Peyer's patch (tissue), 4 donors: ENCODE data around the gene XPA. TPM values are rescaled to one million over a fixed set of nuclear protein-coding genes. Genes with fewer than 3 reads are reported as not detected.

Experiments used
- DNase-seq, 3 donors: peaks; one replicate each; pipeline ENCODE4 v3.0.0-alpha.2; 2017 to 2019
- H3K27ac ChIP-seq, 4 donors: fragments of 200-600 bp; sonication (generic); one replicate each; pipeline ENCODE4 v1.5.1; 2016 to 2019
- H3K27me3 ChIP-seq, 2 donors: fragments of 200-600 bp; sonication (generic); one replicate each; pipeline ENCODE4 v1.5.1; 2019
- H3K36me3 ChIP-seq, 3 donors: fragments of 200-600 bp; sonication (generic); one replicate each; pipeline ENCODE4 v1.5.1; 2016 to 2019
- H3K4me1 ChIP-seq, 4 donors: fragments of 200-600 bp; sonication (generic); one replicate each; pipeline ENCODE4 v1.5.1; 2016 to 2019
- H3K4me3 ChIP-seq, 4 donors: fragments of 200-600 bp; sonication (generic); 1 replicate in 3 of 4; 2 replicates in 1 of 4; pipeline ENCODE4 v1.5.1; 2016 to 2019; ENCODE audit warnings: mild to moderate bottlenecking in 1 of 4
- H3K9me3 ChIP-seq, 4 donors: fragments of 200-600 bp; sonication (generic); one replicate each; pipeline ENCODE4 v1.5.1; 2016 to 2019; ENCODE audit warnings: mild to moderate bottlenecking in 1 of 4
- CTCF ChIP-seq, 6 experiments: fragments of 450-650 bp in 4 of 6; fragments of 200-600 bp in 2 of 6; sonication (generic) in 1 of 6; IDR thresholded peaks; one replicate each; pipeline ENCODE4 v1.5.1; 2017 to 2019; ENCODE audit warnings: antibody characterized with exemption in 6 of 6, mild to moderate bottlenecking in 3 of 6, moderate library complexity in 1 of 6
- POLR2A ChIP-seq, 2 donors: fragments of 450-650 bp; IDR thresholded peaks; one replicate each; pipeline ENCODE4 v1.5.1; 2017; ENCODE audit warnings: antibody characterized with exemption in 2 of 2, mild to moderate bottlenecking in 2 of 2, moderate library complexity in 2 of 2
- total RNA-seq, 4 donors: library from RNA; depleted of rRNA; stranded (reverse); fragments of >200 nt; gene quantifications; one replicate each; pipeline ENCODE4 v1.1.0, GENCODE V29; 2016

XPA gene
- total RNA-seq, 4 donors from 2014 or later, result 12.6 to 18.8 (median 14.3) TPM

- DNase-seq, result no peak
- TF ChIP-seq POLR2A (IDR thresholded peaks at IDR 0.05) (no peak), CTCF (IDR thresholded peaks at IDR 0.05) (no peak)
- H3K27me3 ChIP-seq, result no peaks in the 10 kb centered on the region
- no peaks in the 10 kb centered on the region for H3K9me3 ChIP-seq
- no peak overlapping the region for H3K4me3 ChIP-seq
- no peaks in the 10 kb centered on the region for H3K4me1 ChIP-seq
- peaks cover 0 to 100% (median 0%) of the 10 kb centered on the region in 3 donors for H3K36me3 ChIP-seq
- no peak overlapping the region for H3K27ac ChIP-seq
Observed at GRCh38 chr9:97658707-97659106, 38.4 kb downstream of the XPA start.

GRCh38 chr9:97651646-97652045, 45.5 kb downstream of the XPA start:
- TF ChIP-seq CTCF (IDR thresholded peaks at IDR 0.05), result no peak
- TF ChIP-seq POLR2A (IDR thresholded peaks at IDR 0.05), result no peak
- Histone ChIP-seq H3K27ac (no peak overlapping the region), H3K9me3 (no peaks in the 10 kb centered on the region), H3K4me1 (no peaks in the 10 kb centered on the region), H3K4me3 (no peak overlapping the region), H3K36me3 (peaks cover 0 to 79% (median 0%) of the 10 kb centered on the region in 3 donors), H3K27me3 (no peaks in the 10 kb centered on the region)
- DNase-seq, result no peak

GRCh38 chr9:97647996-97648395, 49.1 kb downstream of the XPA start:
- H3K27me3 ChIP-seq, result no peaks in the 10 kb centered on the region
- DNase-seq, result no peak
- H3K9me3 ChIP-seq, result no peaks in the 10 kb centered on the region
- no peak for TF ChIP-seq POLR2A (IDR thresholded peaks at IDR 0.05)
- H3K4me3 ChIP-seq, result no peak overlapping the region
- no peaks in the 10 kb centered on the region for H3K4me1 ChIP-seq
- no peak overlapping the region for H3K27ac ChIP-seq
- peaks cover 0 to 69% (median 0%) of the 10 kb centered on the region in 3 donors for H3K36me3 ChIP-seq

- no peaks in the 10 kb centered on the region for H3K4me1 ChIP-seq
- H3K36me3 ChIP-seq, result peaks cover 0 to 66% (median 0%) of the 10 kb centered on the region in 3 donors
- no peak for DNase-seq
- no peaks in the 10 kb centered on the region for H3K9me3 ChIP-seq
- no peak overlapping the region for H3K27ac ChIP-seq
- H3K4me3 ChIP-seq, result no peak overlapping the region
- TF ChIP-seq POLR2A (IDR thresholded peaks at IDR 0.05) (no peak), CTCF (IDR thresholded peaks at IDR 0.05) (no peak)
- H3K27me3 ChIP-seq, result no peaks in the 10 kb centered on the region
Observed at GRCh38 chr9:97645720-97646119, 51.4 kb downstream of the XPA start.

- Histone ChIP-seq H3K36me3 (peaks cover 0 to 40% (median 0%) of the 10 kb centered on the region in 3 donors), H3K9me3 (no peaks in the 10 kb centered on the region)
- DNase-seq, result no peak
Observed at GRCh38 chr9:97640325-97640724, 56.8 kb downstream of the XPA start.

GRCh38 chr9:97638666-97639065, 58.5 kb downstream of the XPA start:
- Histone ChIP-seq H3K4me1 (peaks cover 0 to 36% (median 0%) of the 10 kb centered on the region in 4 donors), H3K9me3 (no peaks in the 10 kb centered on the region), H3K4me3 (no peak overlapping the region), H3K27ac (no peak overlapping the region), H3K27me3 (no peaks in the 10 kb centered on the region), H3K36me3 (peaks cover 0 to 24% (median 0%) of the 10 kb centered on the region in 3 donors)
- DNase-seq, result no peak
- TF ChIP-seq CTCF (IDR thresholded peaks at IDR 0.05), result no peak

More at GRCh38 chr9:97640325-97640724, 56.8 kb downstream of the XPA start:
- H3K4me3 ChIP-seq, result no peak overlapping the region
- H3K27me3 ChIP-seq, result no peaks in the 10 kb centered on the region
- no peak for TF ChIP-seq POLR2A (IDR thresholded peaks at IDR 0.05)
- no peak for TF ChIP-seq CTCF (IDR thresholded peaks at IDR 0.05)
- H3K27ac ChIP-seq, result no peak overlapping the region
- peaks cover 0 to 28% (median 0%) of the 10 kb centered on the region in 4 donors for H3K4me1 ChIP-seq
